ENCODE measurements around the gene GSE1.

GSE1 gene

DNA sequence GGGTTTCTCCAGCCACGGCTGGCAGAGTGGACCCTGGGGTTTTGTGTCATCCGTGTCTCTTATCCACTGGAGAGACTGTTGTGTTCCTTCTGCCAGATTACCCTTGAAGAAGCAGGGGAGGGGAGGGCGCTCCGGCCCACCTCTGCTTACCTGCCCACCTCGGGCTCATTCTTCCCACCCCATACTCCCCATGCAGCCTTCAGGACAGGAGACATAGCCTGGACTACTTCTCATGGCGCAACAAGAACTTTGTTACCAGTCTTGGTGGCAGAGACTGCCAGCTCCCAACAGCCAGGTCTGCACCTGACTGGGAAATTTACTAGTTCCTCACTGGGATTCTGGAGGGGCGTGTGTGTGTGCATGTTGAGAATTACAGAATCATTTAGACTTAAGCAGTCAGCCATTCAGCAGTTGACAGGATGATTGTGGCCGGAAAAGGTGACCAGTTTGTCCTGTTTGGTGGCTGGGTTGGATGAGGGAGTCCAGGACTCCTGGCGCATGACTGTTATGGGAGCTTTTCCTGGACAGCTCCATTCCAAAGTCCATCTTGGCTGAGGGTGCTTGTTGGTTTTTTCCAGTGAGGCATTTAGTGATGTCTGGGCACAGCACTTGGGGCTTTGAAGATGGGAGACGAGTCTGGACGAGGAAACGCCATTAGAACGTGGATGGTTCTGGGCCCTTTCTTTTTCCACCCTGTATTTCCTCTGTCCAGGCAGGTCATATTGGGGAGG lies 8.7 kb downstream of the GSE1 start:
- DNase-seq = no peak

DNA sequence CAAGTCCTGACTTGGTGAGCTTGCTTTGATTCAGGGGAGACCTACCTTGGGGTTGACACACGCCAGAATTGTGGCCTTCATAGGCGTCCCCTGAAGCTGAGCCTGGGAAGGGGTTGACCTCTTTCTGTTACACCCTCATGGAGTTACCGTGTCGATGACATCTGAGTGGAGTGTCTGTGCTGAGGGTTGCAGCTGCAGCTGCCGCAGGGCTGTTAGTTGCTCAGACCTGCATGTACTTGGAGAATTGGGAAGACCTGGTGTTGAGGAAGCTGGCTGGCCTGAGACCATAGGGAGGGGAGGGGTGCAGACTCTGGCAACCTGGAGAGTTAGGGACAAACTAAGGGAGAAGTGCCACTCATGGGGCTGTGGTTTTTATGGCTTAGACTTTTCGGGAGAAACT lies 9.6 kb downstream of the GSE1 start:
- DNase-seq = no peak

GRCh38 chr16:85623250-85623649 lies 10.1 kb downstream of the GSE1 start:
- no peak for DNase-seq

DNA sequence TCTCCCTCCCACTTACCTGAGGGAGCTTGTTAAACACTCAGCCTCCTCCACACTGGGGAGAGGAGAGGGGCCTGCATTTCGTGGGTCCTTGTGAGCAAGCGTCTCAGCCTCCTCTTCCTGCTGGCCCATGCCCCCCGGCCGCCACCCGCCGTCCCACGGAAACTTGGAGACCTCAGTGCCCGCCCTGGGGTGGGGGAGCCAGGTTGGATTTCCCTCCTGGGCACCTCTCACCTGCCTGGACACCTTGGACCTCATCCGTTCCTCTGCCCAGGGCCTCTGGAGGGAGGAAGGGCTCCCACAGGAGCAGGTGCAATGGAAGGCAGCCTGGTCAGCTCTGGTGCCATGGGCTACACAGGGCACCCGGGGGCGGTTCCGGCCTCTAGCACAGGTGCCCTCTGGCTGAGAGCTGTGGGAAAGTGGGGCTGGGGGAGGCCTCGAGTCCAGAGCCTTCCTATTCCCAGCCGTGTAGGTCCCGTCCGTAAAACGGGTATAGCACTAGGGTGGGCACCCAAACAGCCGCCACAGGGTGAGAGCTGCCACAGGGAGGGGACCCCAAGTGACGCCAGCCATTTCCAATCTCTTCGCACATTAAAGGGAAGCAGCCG lies 11.0 kb downstream of the GSE1 start:
- no peak for DNase-seq

- DNase-seq = no peak
Measured at GRCh38 chr16:85624646-85625045, 11.5 kb downstream of the GSE1 start.

DNA sequence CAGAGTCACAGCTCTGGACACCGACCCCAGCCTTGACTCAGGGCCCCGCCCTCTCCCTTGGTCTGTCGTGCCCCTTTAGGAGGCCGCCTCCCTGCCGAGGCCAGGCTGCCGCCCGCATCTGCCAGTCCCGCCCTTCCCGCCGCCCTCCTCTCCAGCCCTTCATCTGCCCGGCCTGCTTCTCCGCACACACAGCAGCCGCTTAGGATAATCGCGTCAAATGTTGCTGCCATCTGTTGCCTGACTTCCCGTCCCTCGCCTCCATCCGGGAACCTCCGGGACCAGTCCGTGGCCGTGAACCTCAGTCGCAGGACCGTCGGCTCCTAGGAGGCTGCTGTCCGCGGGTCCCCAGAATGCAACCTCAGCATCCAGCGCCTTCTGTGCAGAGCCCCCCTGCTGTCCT lies 11.9 kb downstream of the GSE1 start:
- DNase-seq = no peak

- no peak for DNase-seq
Measured at GRCh38 chr16:85625485-85626117, 12.5 kb downstream of the GSE1 start.

DNA sequence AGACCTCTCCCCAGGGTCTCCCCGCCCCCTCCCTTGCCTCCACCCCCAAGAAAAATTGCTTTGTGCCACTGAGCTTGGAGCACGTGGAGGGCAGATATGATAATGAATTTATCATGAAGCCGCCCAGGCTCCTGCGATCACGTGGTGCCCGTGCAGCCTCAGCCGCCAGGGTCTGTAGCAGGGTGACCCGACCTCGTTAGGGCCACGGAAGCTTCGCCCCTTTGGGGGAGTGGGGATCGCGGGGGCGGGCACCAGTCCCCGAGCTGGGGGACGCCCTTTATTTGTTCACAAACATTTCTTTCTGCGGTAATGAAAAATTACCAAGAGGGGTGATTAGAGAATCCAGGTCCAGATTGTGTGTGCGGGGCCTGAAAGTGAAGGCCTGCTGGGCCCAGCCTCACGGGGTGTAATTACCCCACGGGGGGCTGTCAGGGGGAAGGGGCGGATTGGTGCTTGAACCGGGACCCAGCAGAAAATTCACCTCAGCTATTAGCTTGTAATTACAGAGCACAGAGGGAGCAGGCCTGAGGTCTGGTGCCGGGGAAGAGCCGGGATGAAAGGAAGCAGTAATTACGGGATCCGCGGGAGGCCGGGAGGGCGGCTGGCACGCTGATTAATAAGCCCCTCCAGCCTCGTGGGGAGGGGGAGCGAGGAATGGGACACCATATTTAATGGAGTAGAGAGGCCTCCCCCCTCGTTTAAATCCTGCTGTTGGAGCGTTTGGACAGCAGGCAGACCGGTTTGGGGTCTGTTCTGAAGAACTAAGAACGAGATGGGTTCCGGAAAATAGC lies 13.3 kb downstream of the GSE1 start:
- DNase-seq = no peak

DNA sequence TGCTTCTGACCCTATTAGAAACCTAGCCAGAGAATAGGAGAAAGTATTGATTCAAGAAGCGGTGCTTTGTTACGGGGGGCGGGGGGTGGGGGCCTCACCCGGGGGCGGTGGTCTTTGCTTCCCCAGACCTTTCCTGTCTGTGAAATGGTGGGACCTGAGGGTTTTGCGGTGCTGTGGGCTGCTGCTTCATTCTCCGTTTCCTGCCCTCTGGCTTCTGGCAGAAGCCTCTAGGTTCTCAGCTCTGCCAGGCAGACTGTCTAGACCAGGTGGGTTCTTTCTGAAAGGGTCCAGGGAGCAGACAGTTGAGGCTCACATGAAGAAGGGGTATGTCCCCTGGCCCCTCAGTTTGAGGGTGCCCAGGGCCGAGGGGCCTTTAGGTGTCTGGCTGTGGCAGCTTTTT lies 14.0 kb downstream of the GSE1 start:
- DNase-seq = no peak

GRCh38 chr16:85627526-85628264 lies 14.6 kb downstream of the GSE1 start:
- no peak for DNase-seq

GRCh38 chr16:85628265-85628556 lies 15.1 kb downstream of the GSE1 start:
- DNase-seq = no peak

DNA sequence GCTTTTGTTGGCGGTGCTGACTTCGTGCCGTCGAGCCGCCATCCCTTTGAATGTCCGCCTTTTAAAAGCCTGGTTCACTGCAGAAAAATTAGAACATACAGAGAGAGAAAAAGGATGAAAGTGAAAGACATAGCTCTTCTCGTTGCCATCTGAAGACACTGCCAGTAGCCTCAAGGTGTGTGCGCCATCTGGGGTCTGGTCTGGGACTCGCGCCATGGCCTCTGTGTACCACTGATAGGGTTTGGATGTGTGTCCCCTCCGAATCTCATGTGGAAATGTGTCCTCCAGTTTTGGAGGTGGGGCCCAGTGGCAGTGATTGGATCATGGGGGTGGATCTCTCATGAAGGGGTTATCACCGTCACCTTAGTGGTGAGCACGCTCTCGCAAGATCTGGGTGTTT lies 15.5 kb downstream of the GSE1 start:
- DNase-seq = no peak

- DNase-seq = no peak
Measured at GRCh38 chr16:85629326-85629725, 16.2 kb downstream of the GSE1 start.

GRCh38 chr16:85629853-85630252 lies 16.7 kb downstream of the GSE1 start:
- no peak for DNase-seq

DNA sequence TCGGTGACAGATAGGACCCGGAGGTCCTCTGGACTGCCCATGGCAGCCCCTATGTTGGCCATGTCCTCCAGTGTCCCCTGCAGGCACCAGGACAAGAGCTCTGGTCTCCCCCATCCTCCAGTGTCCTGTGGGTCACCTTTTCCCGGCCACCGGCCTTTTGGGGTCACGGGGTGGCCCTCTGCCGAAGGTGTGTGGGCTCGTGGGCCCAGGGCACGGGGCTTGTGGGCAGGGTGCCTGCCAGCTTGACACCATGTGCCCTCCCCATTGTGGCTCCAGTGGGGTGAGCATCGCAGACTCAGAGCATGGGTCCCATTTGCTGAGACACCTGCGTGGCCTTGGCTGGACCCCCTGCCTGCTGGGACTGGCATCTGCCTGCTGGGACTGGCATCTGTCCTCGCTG lies 18.1 kb downstream of the GSE1 start:
- DNase-seq = no peak

DNA sequence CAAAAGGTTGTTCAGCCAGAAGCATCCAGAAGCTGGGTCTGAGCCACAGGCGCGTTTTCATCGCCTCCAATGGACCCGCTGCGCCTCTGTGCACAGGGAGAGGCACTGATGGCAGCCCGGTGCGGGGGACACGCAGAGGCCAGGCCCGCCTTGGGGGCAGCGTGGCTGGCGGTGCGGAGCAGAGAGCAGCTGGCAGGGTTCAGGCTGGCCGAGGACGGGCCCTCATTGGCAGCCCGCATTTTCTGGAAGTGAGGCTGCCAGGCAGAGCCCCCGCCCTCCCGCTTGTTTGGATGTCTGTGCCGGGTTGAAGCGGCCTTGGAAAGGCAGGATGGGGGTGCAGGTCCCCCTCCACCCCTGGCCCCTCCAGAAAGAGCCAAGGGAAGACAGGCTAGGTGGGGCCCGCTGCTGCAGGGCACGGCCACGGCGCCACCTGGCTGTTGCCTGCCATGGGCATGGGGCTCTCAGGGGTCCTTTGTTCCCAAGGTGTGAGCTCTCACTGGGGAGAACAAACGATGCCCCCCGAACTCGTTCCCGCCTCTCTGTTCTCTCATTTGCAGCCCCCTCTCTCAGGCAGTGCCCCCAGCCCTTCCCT lies 18.8 kb downstream of the GSE1 start:
- DNase-seq = no peak

GRCh38 chr16:85632709-85633437 lies 19.8 kb downstream of the GSE1 start:
- DNase-seq = no peak

GRCh38 chr16:85633438-85633743 lies 20.3 kb downstream of the GSE1 start:
- DNase-seq = no peak

DNA sequence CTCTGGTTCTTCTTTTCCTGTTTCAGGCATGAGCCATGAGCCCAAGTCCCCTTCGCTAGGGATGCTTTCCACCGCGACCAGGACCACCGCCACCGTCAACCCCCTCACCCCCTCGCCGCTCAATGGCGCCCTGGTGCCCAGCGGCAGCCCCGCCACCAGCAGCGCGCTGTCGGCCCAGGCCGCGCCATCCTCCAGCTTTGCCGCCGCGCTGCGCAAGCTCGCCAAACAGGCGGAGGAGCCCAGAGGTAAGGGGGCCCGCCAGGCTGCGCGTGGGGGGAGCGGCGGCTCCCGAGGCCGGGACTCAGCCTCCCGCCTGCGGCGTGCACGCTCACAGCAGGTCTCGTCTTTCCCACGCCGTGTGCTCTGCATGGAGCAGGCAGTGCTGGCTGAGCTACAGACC lies 20.8 kb downstream of the GSE1 start:
- DNase-seq = no peak

- DNase-seq = no peak
Measured at GRCh38 chr16:85634747-85635544, 21.8 kb downstream of the GSE1 start.

DNA sequence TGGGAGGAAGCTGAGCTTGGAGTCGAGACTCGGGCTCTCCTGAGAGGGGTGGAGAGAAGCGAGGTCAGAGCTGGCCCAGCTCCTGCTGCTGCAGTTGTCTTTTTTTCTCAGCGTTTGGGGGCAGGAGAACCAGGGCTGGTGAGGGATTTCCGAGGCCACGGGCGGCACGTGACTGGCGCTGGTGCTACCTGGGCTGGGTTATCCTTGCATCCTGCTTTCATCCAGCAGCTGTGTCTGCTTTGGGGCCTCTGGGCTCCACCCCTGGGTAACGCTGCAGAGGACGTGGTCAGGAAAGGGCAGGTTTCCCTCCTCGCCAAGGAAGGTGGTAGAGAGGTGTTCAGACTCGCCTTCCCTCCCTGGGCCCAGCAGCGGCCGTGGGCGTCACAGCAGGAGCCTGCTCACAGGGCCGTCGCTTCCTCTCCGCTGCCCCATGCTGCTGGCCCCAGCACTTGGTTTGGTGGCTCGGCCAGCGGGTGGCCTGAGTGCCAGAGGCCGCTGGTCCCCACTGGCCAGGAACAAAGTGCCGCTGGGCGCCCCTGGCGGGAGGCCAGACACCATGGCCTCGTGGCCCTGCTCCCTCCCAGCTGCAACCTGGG lies 22.5 kb downstream of the GSE1 start:
- DNase-seq = no peak

Measured in activated CD4-positive, alpha-beta T cell treated with anti-CD3 and anti-CD28 coated beads, Interleukin-2, amount 50 U/mL, for 1 hour (primary cell).